ENCODE results near the gene ACP4. TPM values are rescaled to one million over a fixed set of nuclear protein-coding genes. Genes with fewer than 3 reads are reported as not detected.
A peak's percentile ranks its signal among the peaks of the same experiment; 100 is the strongest.

Gene ACP4
- polyA plus RNA-seq, 1 donor = 0.09 TPM

DNA sequence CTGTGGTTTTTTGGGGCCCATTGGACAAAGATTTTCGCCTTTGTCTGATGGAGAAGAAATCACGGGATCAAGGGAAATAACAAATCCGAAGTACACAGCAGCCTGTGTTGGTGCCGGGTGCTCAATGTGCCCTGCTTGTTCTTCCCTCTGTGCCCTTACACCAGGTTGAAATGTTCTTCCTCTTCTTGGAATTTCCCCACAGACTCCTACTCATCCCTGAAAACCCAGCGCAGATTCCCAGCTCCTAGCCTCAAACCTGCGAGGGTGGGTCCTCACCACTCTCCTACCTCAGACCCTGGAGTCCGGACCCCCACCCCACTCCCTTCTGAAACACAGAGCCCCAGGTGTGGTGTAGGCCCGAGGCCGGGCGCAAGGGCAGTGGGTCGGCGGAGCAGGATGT, 4.9 kb upstream of the ACP4 start:
- H3K36me3 ChIP-seq (ENCODE audit: control insufficient read depth, insufficient read depth, low read length) = no peaks in the 10 kb centered on the region
- H3K4me1 ChIP-seq (ENCODE audit: control insufficient read depth, insufficient read depth, low read length) = no peaks in the 10 kb centered on the region
- H3K27me3 ChIP-seq (ENCODE audit: control insufficient read depth, insufficient read depth, low read length) = peaks cover 25% of the 10 kb centered on the region
- no peak for DNase-seq
- no peak overlapping the region for H3K4me3 ChIP-seq (ENCODE audit: low read length)
- H3K9me3 ChIP-seq (ENCODE audit: control insufficient read depth, low read depth, low read length) = no peaks in the 10 kb centered on the region
- no CpG with 5 or more reads among the region's 12 CpGs for WGBS (ENCODE audit: insufficient coverage, low lambda C conversion rate)
- no peak overlapping the region for H3K27ac ChIP-seq (ENCODE audit: low read length)

- DNase-seq = no peak
- WGBS (ENCODE audit: insufficient coverage, low lambda C conversion rate) = 86% methylated on average over 4 of the region's 6 CpGs
These were observed 780 bp downstream of the ACP4 start for GRCh38 chr19:50790922-50791467.

DNA sequence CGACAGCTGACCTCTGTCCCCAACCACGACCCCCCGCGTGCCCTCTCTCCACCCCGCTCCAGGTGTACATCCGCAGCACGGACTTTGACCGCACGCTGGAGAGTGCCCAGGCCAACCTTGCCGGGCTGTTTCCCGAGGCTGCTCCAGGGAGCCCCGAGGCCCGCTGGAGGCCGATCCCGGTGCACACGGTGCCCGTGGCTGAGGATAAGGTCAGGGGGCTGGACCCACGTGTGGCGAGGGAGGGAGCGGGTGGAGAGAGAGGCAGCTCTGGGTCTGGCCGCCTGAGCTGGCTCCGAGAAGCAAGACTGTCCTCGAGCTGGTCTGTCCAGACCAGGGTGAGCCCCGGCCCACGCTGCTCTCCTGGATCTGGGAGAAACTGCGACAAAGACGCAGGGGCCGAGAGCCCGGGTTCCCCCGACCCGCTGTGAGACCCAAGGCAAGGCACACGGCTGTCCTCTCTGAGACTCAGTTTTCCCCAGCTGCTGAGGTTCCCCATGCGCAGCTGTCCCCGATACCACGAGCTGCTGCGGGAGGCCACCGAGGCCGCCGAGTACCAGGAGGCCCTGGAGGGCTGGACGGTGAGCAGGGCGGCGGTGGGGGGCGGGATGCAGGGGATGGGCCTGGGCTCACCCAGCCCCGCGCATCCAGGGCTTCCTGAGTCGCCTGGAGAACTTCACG, 1.5 kb downstream of the ACP4 start:
- Histone ChIP-seq H3K36me3 (ENCODE audit: control insufficient read depth, insufficient read depth, low read length) (peaks cover under 1% of the 10 kb centered on the region), H3K4me1 (ENCODE audit: control insufficient read depth, insufficient read depth, low read length) (peaks cover 6% of the 10 kb centered on the region), H3K27me3 (ENCODE audit: control insufficient read depth, insufficient read depth, low read length) (peaks cover 3% of the 10 kb centered on the region), H3K9me3 (ENCODE audit: control insufficient read depth, low read depth, low read length) (peaks cover 2% of the 10 kb centered on the region), H3K27ac (ENCODE audit: low read length) (no peak overlapping the region), H3K4me3 (ENCODE audit: low read length) (no peak overlapping the region)
- DNase-seq = no peak
- WGBS (ENCODE audit: insufficient coverage, low lambda C conversion rate) = no CpG with 5 or more reads among the region's 47 CpGs

More at GRCh38 chr19:50790922-50791467, 780 bp downstream of the ACP4 start:
- H3K9me3 ChIP-seq (ENCODE audit: control insufficient read depth, low read depth, low read length) = peaks cover 2% of the 10 kb centered on the region
- H3K4me3 ChIP-seq (ENCODE audit: low read length) = no peak overlapping the region
- peaks cover 6% of the 10 kb centered on the region for H3K4me1 ChIP-seq (ENCODE audit: control insufficient read depth, insufficient read depth, low read length)
- H3K27me3 ChIP-seq (ENCODE audit: control insufficient read depth, insufficient read depth, low read length) = peaks cover 3% of the 10 kb centered on the region
- H3K27ac ChIP-seq (ENCODE audit: low read length) = no peak overlapping the region
- no peaks in the 10 kb centered on the region for H3K36me3 ChIP-seq (ENCODE audit: control insufficient read depth, insufficient read depth, low read length)

- peaks cover 2% of the 10 kb centered on the region for H3K9me3 ChIP-seq (ENCODE audit: control insufficient read depth, low read depth, low read length)
- WGBS (ENCODE audit: insufficient coverage, low lambda C conversion rate) = 93% methylated on average over 3 of the region's 13 CpGs
- H3K27ac ChIP-seq (ENCODE audit: low read length) = no peak overlapping the region
These were observed 2.3 kb downstream of the ACP4 start for GRCh38 chr19:50792272-50793250.

DNA sequence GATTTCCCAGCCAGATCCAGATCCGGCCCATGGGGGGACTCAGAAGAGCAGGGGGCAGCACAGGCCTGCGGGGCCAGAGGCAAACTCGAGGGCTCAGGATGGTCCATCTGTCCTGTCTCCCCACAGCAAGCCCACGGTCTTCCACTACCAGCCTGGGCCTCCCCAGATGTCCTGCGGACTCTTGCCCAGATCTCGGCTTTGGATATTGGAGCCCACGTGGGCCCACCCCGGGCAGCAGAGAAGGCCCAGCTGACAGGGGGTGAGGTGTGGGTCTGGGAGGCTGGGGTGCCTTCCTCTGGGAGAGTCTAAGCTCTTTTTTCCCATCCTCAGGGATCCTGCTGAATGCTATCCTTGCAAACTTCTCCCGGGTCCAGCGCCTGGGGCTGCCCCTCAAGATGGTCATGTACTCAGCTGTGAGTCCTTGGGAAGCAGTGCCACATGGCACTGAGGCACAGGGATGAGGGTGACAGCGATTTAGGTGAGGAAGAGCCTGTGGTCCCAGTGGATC, 3.4 kb downstream of the ACP4 start:
- no peak overlapping the region for H3K4me3 ChIP-seq (ENCODE audit: low read length)
- H3K36me3 ChIP-seq (ENCODE audit: control insufficient read depth, insufficient read depth, low read length) = peaks cover 19% of the 10 kb centered on the region
- no CpG with 5 or more reads among the region's 11 CpGs for WGBS (ENCODE audit: insufficient coverage, low lambda C conversion rate)
- peaks cover 6% of the 10 kb centered on the region for H3K4me1 ChIP-seq (ENCODE audit: control insufficient read depth, insufficient read depth, low read length)
- peaks cover 3% of the 10 kb centered on the region for H3K27me3 ChIP-seq (ENCODE audit: control insufficient read depth, insufficient read depth, low read length)
- H3K9me3 ChIP-seq (ENCODE audit: control insufficient read depth, low read depth, low read length) = peaks cover 2% of the 10 kb centered on the region
- no peak overlapping the region for H3K27ac ChIP-seq (ENCODE audit: low read length)
- DNase-seq = no peak

More at GRCh38 chr19:50792272-50793250, 2.3 kb downstream of the ACP4 start:
- H3K4me1 ChIP-seq (ENCODE audit: control insufficient read depth, insufficient read depth, low read length) = peaks cover 6% of the 10 kb centered on the region
- no peak for DNase-seq
- no peak overlapping the region for H3K4me3 ChIP-seq (ENCODE audit: low read length)
- H3K36me3 ChIP-seq (ENCODE audit: control insufficient read depth, insufficient read depth, low read length) = peaks cover 9% of the 10 kb centered on the region
- peaks cover 3% of the 10 kb centered on the region for H3K27me3 ChIP-seq (ENCODE audit: control insufficient read depth, insufficient read depth, low read length)

- DNase-seq = peak; percentile 30 to 63
- H3K36me3 ChIP-seq (ENCODE audit: control insufficient read depth, insufficient read depth, low read length) = peaks cover 24% of the 10 kb centered on the region
- WGBS (ENCODE audit: insufficient coverage, low lambda C conversion rate) = no CpG with 5 or more reads among the region's 16 CpGs
- H3K9me3 ChIP-seq (ENCODE audit: control insufficient read depth, low read depth, low read length) = peaks cover 2% of the 10 kb centered on the region
- H3K27me3 ChIP-seq (ENCODE audit: control insufficient read depth, insufficient read depth, low read length) = peaks cover 3% of the 10 kb centered on the region
- peaks cover 6% of the 10 kb centered on the region for H3K4me1 ChIP-seq (ENCODE audit: control insufficient read depth, insufficient read depth, low read length)
- no peak overlapping the region for H3K27ac ChIP-seq (ENCODE audit: low read length)
- H3K4me3 ChIP-seq (ENCODE audit: low read length) = no peak overlapping the region
These were observed 4.1 kb downstream of the ACP4 start for GRCh38 chr19:50794074-50794875.

DNA sequence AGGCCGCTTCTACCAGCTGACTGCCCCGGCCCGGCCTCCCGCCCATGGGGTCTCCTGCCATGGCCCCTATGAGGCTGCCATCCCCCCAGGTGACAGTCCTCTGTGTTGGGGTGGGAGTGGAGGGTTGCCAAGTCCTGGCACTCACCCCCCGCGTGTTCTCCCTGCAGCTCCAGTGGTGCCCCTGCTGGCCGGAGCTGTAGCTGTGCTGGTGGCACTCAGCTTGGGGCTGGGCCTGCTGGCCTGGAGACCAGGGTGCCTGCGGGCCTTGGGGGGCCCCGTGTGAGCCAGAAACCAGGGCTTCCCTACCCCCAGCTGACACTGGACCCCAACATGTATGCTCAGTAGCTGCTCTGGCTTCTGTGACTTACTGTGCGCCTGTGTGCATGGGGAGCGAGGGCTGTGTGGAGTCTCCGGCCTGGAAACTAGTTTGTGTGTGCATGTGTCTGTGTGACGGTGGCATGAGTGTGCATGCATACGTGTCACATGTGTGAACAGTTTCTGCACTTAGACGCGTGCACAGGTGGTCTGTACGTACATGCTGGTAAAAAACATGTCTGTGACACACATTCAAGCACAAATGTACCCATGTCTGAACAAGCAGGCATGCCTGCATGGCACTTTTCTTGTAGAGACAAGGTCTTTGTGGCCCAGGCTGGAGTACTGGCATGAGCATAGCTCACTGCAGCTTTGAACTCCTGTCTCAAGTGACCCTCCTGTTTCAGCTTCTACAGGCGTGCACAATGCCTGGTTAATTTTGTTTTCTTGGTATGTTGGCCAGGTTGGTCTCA, 4.9 kb downstream of the ACP4 start:
- peaks cover 2% of the 10 kb centered on the region for H3K9me3 ChIP-seq (ENCODE audit: control insufficient read depth, low read depth, low read length)
- H3K4me3 ChIP-seq (ENCODE audit: low read length) = no peak overlapping the region
- H3K27me3 ChIP-seq (ENCODE audit: control insufficient read depth, insufficient read depth, low read length) = peaks cover 3% of the 10 kb centered on the region
- no peak for DNase-seq
- peaks cover 32% of the 10 kb centered on the region for H3K36me3 ChIP-seq (ENCODE audit: control insufficient read depth, insufficient read depth, low read length)
- WGBS (ENCODE audit: insufficient coverage, low lambda C conversion rate) = no CpG with 5 or more reads among the region's 18 CpGs
- no peak overlapping the region for H3K27ac ChIP-seq (ENCODE audit: low read length)
- H3K4me1 ChIP-seq (ENCODE audit: control insufficient read depth, insufficient read depth, low read length) = peaks cover 6% of the 10 kb centered on the region

GRCh38 chr19:50795664-50796073, 5.5 kb downstream of the ACP4 start:
- no CpG with 5 or more reads among the region's 4 CpGs for WGBS (ENCODE audit: insufficient coverage, low lambda C conversion rate)
- Histone ChIP-seq H3K27ac (ENCODE audit: low read length) (no peak overlapping the region), H3K9me3 (ENCODE audit: control insufficient read depth, low read depth, low read length) (peaks cover 2% of the 10 kb centered on the region), H3K27me3 (ENCODE audit: control insufficient read depth, insufficient read depth, low read length) (peaks cover 3% of the 10 kb centered on the region), H3K36me3 (ENCODE audit: control insufficient read depth, insufficient read depth, low read length) (peaks cover 34% of the 10 kb centered on the region), H3K4me3 (ENCODE audit: low read length) (no peak overlapping the region), H3K4me1 (ENCODE audit: control insufficient read depth, insufficient read depth, low read length) (peaks cover 6% of the 10 kb centered on the region)
- DNase-seq = no peak

GRCh38 chr19:50796128-50796633, 6.0 kb downstream of the ACP4 start:
- DNase-seq = peak; percentile 45 to 68
- H3K27me3 ChIP-seq (ENCODE audit: control insufficient read depth, insufficient read depth, low read length) = peaks cover 3% of the 10 kb centered on the region
- no peak overlapping the region for H3K27ac ChIP-seq (ENCODE audit: low read length)
- no CpG with 5 or more reads among the region's 9 CpGs for WGBS (ENCODE audit: insufficient coverage, low lambda C conversion rate)
- peaks cover 2% of the 10 kb centered on the region for H3K9me3 ChIP-seq (ENCODE audit: control insufficient read depth, low read depth, low read length)
- H3K36me3 ChIP-seq (ENCODE audit: control insufficient read depth, insufficient read depth, low read length) = peaks cover 39% of the 10 kb centered on the region
- H3K4me1 ChIP-seq (ENCODE audit: control insufficient read depth, insufficient read depth, low read length) = peaks cover 6% of the 10 kb centered on the region
- no peak overlapping the region for H3K4me3 ChIP-seq (ENCODE audit: low read length)

All from large intestine (tissue), 3 donors.